T1000 (cell line): ENCODE data around the gene B4GALT6.
"Not testable (repeated sequence)": the region's sequence is repeated elsewhere in the genome, so short reads cannot be mapped to it uniquely, and the experiment has no call there.

Source experiments
- DNase-seq: peaks from one replicate; lab custom pipeline; 2025; ENCODE audit warnings: mixed read lengths; lab: John Stamatoyannopoulos, UW

B4GALT6 gene, protein sequence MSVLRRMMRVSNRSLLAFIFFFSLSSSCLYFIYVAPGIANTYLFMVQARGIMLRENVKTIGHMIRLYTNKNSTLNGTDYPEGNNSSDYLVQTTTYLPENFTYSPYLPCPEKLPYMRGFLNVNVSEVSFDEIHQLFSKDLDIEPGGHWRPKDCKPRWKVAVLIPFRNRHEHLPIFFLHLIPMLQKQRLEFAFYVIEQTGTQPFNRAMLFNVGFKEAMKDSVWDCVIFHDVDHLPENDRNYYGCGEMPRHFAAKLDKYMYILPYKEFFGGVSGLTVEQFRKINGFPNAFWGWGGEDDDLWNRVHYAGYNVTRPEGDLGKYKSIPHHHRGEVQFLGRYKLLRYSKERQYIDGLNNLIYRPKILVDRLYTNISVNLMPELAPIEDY

DNA sequence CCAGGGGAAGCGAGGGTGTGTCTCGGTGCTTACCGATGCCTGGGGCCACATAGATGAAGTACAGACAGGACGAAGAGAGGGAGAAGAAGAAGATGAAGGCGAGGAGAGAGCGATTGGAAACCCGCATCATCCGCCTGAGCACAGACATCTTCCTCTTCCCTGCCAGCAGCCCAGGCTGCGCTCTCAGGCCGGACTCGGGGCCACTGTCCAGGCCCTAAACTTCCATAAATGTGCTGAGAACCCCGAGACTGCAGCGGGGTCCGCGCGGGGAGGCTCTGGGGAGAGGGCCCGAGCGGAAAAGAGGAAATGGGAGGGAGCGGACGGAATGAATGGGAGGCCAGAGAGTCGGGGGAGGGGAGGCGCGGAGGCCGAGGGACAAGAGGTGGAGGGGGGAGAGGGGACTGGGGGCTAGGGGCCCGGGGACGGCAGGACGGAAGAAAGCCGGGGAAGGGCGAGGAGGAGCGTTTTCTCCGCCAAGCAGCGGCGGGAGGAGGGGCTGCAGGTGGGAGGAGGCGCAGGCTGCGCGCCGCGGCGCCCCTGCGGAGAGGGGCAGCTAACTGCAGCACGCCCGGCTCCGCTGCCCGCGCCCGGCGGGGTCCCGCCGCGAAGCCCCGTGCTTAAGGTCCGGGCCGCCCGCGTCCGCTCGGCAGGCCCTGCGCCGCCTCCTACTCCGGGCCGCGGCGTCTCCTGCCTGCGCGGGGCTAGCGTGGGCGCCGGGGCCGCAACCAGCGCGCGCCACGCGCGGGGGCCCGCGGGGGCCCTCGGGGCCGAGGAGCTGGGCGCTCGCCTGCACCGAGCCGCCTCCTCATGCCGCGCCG is at the start of gene B4GALT6:
Gene B4GALT6 (minus strand): TSS at position 303 of the 818 bp plus-strand sequence. CDS start 155 bp downstream, at position 148.
- DNase-seq: no peak

DNA sequence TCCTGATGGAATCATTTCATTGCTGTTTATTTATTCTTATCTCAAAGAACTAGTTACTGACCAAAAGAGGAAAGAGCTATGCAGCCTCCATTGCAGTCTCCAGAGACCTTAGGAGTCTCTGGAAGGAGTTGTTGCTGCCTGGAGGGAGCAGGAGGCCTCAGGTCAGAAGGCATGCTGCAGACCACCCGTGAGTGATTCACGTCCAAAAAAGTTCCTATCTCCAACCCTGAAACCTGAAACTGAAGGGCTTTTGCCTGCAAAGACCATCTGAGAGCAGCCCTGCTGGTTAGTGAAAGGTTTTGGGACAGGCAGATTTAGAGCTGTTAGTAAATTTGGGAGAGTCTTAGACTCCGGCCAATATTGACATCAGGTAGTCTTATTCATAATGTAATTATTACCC is 47.2 kb upstream of the B4GALT6 start:
- no peak for DNase-seq

DNA sequence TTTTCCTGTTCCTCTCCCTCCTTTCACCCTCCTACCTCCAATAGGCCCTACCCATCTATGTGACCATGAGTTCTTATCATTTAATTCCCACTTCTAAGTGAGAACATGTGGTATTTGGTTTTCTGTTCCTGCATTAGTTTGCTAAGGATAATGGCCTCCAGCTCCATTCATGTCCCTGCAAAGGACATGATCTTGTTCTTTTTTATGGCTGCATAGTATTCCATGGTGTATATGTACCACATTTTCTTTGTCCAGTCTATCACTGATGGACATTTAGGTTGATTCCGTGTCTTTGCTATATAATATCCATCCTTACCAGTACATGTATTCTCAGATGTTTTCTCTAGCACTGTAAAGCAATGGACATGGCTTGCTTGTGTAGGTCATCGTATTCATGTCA is 44.8 kb upstream of the B4GALT6 start:
- DNase-seq: not testable (repeated sequence)

DNA sequence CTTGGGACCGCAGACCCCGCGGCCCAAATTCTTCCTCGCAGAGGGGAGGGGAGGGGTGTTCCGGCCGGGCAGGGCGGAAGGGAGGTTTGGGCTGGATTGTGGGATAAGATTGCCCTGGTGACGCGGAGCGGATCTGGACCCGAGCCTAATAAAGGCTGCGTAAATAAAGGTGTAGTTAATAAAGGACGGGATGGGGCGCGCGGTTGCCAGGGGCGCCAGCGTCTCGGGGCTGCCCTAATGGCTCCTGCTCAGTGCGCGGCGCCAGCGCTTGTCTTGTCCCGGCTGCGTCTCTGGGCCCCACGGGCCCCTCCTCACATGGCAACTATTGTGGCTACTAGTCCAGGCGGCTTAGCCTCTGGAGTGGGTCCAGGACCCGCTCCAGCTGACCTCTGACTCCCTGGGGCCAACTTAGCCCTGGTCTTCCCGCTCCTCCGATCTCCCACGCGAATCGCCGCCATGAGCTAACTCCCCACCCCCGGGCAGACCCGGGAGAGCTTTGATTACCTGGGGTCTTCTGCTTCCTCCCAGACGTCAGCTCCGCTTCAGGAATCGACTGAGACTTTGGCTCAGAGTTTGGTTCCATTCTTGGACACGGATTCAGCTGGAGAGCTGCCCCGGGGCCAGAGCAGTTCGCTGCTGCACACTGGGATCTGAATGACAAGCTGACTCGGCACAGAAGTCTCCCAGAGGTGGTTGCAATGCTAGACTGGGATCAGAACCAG is 39.8 kb upstream of the B4GALT6 start:
- no peak for DNase-seq

DNA sequence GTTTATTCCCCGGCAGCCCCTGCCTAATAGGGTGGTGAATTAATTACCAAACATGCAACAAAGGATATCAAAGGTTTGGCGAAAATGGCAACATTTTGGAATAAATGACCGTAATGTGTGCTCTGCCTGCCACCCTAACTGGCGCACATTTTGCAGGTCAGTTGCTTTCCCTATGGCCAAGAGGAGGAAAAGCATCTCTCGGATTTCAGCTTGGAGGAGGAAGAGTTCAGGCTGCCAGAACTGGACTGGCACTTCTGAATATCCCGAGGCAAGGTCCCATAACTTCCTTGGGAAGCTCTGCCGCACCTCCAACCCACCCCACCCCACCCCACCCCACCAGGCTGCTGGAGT is 39.2 kb upstream of the B4GALT6 start:
- no peak for DNase-seq

DNA sequence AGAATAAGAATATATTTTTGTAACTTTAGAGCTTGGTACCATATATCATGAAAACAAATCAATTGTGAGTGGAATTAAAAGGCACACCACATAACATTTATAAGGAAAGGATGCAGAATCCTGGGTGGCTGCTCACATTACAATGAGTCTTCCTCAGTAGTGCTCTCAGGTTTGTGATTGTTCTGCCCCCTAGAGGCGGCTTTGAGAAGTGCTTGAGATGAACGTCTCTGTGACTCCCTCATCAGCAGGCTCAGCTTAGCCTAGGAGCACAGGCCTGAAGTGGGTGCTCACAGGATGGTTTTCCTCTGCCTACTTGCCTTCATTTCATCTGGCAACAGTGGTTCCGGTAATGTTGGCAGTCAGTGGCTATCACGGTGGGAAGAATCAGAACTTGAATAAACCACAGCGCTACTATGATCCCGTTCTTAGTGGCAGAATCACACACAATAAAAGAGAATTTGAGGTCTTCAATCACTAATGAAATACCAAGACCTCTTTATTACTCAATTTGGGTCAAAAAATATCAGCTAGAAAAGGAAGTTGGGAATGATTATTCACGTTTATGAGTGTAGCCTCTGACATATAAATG is 38.1 kb upstream of the B4GALT6 start:
- DNase-seq: peak; percentile 27

DNA sequence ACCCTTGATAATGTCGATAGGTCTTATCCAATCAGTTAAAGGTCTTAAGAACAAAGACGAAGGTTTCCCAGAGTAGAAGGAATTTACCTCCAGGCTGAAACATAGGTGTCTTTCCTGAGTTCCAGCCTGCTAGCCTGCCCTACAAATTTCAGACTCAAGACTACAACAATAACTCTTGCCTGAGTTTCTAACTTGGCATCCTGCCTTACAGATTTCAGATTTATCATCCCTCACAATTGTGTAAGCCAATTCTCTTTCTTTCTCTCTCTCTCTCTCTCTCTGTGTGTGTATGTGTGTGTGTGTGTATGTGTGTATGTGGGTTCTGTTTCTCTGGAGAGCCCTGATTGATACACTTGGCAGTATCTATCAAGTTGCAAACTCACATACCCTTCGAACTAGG is 37.2 kb upstream of the B4GALT6 start:
- DNase-seq: no peak

DNA sequence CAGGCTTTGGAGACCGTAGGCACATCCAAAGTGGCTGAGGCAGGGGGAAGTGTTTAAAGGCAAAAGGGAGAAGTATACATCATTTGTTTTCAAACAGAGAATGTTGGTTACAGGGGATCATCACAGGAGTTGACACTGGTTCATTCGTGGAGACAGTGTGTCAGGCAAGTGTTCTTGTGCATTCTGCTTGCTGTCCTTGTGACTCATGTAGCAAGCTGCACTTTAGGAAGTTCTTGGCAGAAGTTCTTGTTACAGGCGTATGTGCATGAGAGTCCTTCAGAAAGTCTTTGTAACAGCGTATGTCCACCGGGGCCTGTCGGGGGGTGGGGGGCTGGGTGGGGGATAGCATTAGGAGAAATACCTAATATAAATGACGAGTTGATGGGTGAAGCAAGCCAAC is 36.5 kb upstream of the B4GALT6 start:
- no peak for DNase-seq

DNA sequence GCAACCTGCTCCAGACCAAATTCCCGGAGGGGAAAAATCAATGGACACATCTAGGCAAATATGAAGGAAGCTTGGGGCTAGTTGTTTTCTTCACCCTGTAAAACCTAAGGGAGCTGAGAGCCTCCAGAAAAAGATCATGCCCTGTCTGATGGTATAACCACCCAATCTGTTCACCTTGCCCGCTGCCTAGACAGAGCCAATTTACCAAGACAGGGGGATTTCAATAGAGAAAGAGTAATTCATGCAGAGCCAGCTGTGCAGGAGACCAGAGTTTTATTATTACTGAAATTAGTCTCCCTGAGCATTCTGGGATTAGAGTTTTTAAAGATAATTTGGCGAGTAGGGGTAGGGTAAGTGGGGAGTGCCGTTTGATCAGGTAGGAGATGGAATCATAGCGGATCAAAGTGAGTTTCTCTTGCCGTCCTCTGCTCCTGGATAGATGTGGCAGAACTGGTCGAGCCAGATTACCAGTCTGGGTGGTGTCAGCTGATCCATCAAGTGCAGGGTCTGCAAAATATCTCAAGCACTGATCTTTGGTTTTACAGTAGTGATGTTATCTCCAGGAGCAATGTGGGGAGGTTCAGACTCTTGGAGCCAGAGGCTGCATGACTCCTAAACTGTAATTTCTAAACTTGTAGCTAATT is 35.1 kb upstream of the B4GALT6 start:
- no peak for DNase-seq

DNA sequence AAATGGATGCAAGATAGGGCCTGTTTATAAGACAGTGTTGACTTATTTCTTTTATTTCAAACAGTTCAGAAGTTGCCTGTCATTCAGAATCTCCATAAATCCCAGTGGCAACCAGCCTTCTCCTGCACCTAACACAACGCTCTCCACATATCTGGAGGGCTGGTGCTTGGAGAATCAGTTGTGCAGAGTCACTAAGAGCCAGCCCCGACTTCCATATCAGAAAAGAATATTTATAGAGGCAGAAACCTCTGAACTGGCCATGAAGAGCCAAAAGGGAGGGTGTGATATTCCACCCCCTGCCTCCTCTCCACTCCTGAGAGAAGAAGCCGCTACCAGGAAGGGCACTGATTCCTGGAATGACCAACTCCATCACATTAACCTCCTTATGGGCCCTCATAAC is 34.0 kb upstream of the B4GALT6 start:
- DNase-seq: no peak

DNA sequence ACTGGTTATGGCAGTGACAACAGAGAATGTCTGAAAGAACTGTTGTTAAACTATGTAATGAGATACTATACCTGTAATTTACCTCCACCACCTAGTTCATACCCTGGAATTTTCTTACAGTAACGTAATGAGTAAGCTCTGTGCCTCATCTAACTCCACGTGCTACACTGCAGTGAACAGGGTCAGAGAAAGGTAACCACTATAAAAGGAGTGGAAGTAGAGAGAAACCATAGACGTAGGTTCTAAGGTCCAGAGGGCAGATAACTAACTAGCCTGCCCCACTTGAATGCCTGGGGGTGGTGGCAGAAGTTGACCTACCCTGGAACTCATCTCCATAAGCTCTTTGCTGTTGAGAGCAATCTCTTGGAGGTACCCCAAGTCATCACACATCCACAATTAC is 32.0 kb upstream of the B4GALT6 start:
- DNase-seq: no peak

DNA sequence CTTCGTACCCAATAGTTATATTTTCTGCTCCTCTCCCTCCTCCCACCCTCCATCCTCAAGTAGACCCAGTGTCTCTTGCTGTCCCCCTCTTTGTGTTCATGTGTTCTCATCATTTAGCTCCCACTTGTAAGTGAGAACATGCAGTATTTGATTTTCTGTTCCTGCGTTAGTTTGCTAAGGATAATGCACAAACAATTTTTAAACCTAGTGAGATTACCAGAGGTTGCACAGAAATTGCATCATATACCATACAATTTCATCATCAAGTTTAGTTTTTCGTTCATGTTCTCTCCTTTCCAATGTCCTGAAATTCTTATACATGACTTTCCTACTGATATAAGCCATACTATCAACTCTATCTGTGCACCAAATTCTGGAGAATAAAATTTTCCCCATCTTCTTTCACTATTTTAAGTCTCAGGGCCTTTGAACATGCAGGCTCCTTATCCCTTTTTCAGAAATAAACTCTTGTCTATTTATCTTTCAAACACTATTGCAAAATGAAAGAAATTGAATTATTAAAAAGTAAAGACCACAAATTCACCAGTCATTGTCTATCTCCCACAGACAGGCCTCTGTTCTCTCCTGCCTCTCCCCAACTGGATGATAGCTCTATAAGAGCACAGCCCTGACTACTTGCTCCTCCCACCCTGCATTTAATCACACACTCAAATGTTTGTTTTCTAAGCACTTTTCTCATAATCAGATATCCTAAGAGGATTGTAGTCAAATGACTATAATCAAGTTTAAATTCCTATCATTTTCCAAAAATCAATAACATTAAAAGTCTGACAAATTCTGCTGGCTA is 27.2 kb upstream of the B4GALT6 start:
- no peak for DNase-seq

DNA sequence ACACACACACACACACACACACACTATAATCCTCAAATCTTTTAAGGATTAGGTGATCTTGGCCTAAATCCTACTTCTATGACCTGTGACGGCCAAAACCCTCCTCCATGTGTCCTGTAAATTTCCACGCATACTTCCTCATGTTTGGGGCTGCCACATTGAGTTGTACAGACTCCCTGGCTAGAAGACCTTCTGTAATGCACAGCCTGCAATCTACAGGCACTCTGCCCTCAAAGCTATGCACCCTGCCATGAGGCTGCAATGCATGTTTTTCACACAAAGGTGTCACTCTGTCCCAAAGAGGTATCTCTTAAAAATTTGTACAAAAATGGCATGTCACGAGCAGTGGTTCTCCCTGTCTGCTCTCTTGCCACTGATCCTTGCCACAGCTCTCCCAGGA is 26.4 kb upstream of the B4GALT6 start:
- no peak for DNase-seq

DNA sequence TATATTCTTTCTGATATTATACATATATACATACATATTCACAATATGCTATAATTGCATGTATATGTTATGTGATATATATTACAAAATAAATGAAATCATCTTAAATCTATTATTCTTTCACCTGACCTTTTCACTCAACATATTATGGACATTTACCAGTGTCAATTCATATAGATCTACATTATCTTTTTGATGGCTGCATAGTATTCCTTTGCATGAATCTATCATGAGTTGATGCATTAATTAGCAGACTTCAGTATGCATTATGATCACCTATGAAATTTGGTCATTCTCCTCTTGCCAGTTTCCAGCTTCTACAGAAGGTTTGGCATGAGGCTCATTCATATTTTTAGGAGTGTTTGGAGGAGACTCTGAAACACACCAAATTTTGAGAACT is 23.4 kb upstream of the B4GALT6 start:
- no peak for DNase-seq

DNA sequence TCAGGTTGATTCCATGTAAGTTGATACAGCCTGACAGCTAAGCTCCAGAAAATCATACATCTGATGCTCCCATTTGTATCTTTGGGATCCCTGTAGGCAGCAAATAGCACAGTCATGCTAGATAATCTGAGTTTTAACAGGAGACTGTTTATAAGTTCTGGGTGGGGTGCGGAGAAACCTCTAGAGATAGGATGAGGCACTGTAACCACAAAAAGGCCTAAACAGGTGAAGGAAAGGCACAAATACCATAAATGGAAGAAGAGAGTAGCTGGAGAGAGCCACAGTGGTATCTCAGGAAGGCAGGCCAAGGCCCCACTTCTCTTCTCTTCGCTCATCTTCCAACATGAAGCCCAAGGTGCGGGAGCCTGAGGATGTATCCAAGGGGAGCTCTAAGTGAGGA is 18.1 kb upstream of the B4GALT6 start:
- DNase-seq: no peak

DNA sequence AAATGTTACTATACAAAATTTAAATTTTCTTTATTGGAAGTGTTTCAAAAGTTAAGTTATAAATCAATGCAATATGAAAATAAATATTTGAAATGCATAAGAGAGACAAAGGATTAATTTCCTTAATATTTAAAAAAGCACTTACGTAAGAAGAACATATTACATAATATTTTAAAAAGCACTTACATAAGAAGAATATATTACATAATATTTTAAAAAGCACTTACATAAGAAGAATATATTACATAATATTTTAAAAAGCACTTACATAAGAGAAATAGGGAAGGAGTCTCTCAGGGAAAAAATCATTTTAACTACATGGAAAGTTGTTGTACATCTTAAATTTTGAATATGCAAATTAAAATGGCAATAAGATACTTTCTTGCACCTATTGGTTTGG is 17.4 kb upstream of the B4GALT6 start:
- DNase-seq: no peak

DNA sequence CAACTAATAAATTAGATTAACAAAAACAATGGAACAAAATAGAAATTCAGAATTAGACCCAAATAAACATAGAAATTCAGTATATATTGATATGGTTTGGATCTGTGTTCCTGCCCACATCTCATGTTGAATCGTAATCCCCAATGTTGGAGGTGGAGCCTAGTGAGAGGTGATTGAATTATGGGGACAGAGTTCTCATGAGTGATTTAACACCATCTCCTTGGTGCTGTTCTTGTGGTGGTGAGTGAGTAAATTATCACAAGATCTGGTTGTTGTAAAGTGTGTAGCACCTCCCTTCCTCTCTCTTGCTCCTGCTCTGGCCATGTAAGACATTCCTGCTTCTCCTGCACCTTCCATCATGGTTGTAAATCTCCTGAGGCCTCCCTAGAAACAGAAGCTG is 16.6 kb upstream of the B4GALT6 start:
- DNase-seq: no peak

DNA sequence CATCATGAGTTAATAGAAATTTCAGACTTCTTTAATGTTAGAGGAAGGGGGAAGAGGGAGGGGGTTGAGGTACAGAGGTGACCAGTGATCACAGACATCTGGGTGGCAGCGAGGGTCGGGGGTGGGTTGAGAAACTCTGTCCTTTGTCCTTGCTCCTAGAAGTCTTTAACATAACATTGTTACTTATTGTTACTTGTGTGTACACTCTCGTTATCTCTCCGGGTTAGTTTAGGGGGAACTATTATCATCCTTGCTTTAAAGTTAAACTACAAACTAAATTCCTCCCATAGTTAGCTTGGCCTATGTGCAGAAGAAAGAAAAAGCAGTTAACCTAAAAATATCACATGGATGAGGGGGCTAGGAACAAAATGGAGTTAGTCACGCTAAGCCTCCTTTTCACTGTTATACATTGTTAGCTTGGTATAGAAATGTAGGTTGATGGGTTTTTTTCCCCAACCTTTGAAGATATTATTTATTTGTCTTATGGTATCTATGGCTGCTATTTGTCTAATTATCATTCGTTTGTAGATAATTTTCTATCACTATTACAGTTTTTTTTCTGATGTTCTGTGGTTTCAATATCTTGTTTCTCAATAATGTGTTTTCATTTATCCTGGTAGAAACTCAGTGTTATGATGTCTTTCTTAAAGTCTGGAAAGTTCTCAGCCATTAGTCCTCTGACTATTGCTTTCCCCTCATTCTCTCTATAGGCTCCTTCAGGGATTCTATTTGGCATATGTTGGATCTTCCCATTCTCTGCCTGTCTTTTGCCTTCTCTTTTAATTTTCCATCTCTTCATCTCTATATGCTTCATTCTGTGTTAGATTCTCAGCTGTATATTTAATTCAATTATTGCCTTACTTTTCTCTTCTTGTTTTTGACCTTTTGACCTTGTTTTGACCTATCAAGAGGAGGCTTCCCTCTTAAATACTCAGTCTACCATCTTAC is 13.2 kb upstream of the B4GALT6 start:
- no peak for DNase-seq

DNA sequence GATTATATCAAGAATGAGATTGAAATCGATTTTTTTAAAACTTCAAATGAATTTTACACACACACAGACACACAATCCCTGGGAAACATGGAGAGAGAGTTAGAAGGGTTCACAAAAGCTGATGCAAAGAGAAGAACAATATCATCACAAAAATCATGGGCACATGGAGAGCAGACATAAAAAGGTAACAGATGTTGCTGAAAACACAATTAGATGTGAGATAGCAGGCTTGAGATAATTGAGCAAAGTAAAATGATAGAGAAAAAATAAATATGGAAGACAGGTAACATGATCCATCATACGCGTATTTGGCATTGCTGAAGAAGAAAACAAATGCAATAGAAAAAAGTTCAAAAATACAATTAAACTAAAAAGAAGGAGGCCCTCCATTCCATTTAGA is 11.6 kb upstream of the B4GALT6 start:
- no peak for DNase-seq

DNA sequence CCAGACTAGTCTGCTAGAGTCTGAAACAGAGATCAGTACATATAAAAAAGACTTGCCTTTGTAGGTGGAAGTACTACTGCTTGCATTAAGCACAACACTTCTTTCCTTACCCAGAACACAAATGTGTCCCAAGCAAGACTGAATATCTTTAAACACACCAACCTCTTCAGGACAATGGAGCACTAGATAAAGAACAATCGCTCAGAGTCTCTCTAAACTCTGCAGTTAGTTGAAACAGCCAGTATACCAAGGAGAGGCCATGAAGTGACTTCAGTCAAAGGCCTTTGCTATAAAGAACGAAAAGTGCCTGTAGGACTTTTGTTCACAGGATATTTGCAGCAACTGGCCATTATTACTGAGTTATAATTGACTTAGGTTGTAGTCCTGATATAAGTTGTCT is 9.9 kb upstream of the B4GALT6 start:
- DNase-seq: no peak
